HEK293 (cell line): Measurements from ENCODE around the gene RNF225.

Experiments
- KLF16 ChIP-seq: fragments of 450-650 bp; formaldehyde crosslinking; IDR thresholded peaks from 2 replicates; pipeline ENCODE4 v1.5.1; 2017; ENCODE audit warnings: missing biosample characterization, missing genetic modification characterization
- MEIS1 ChIP-seq: sonication (generic); formaldehyde crosslinking; IDR thresholded peaks from 2 replicates; pipeline ENCODE4 v1.8.1; 2022; ENCODE audit warnings: missing genetic modification reagents, mild to moderate bottlenecking, borderline replicate concordance
- MZF1 ChIP-seq: fragments of 450-650 bp; formaldehyde crosslinking; IDR thresholded peaks from 2 replicates; pipeline ENCODE4 v1.5.1; 2017; ENCODE audit warnings: missing biosample characterization, missing genetic modification characterization, borderline replicate concordance
- OVOL3 ChIP-seq: fragments of 450-650 bp; formaldehyde crosslinking; IDR thresholded peaks from 2 replicates; pipeline ENCODE4 v1.5.1; 2016; ENCODE audit warnings: missing biosample characterization, missing genetic modification characterization
- SCRT2 ChIP-seq: fragments of 450-650 bp; formaldehyde crosslinking; IDR thresholded peaks from 2 replicates; pipeline ENCODE4 v1.5.1; 2016; ENCODE audit warnings: missing biosample characterization, missing genetic modification characterization
- ZNF133 ChIP-seq: fragments of 450-650 bp; formaldehyde crosslinking; IDR thresholded peaks from 2 replicates; pipeline ENCODE4 v1.5.1; 2016; ENCODE audit warnings: missing biosample characterization, missing genetic modification characterization
- ZNF174 ChIP-seq: fragments of 450-650 bp; formaldehyde crosslinking; IDR thresholded peaks from 2 replicates; pipeline ENCODE4 v1.5.0; 2017; ENCODE audit warnings: missing biosample characterization, mild to moderate bottlenecking, missing genetic modification characterization
- ZNF19 ChIP-seq: fragments of 450-650 bp; formaldehyde crosslinking; IDR thresholded peaks from 2 replicates; pipeline ENCODE4; 2016; ENCODE audit warnings: missing biosample characterization, missing genetic modification characterization, low read depth
- ZNF214 ChIP-seq: fragments of 450-650 bp; formaldehyde crosslinking; IDR thresholded peaks from 2 replicates; pipeline ENCODE4 v1.5.1; 2017; ENCODE audit warnings: missing biosample characterization, mild to moderate bottlenecking, missing genetic modification characterization, borderline replicate concordance
- ZNF324 ChIP-seq: fragments of 450-650 bp; formaldehyde crosslinking; IDR thresholded peaks from 2 replicates; pipeline ENCODE4 v1.5.1; 2016; ENCODE audit warnings: missing biosample characterization, missing genetic modification characterization
- ZNF404 ChIP-seq: fragments of 450-650 bp; formaldehyde crosslinking; IDR thresholded peaks from 2 replicates; pipeline ENCODE4 v1.5.1; 2017; ENCODE audit warnings: missing biosample characterization, missing genetic modification characterization
- ZNF530 ChIP-seq: fragments of 450-650 bp; formaldehyde crosslinking; IDR thresholded peaks from 2 replicates; pipeline ENCODE4 v1.5.1; 2016; ENCODE audit warnings: low read depth, missing biosample characterization, missing genetic modification characterization
- ZNF548 ChIP-seq: fragments of 450-650 bp; formaldehyde crosslinking; IDR thresholded peaks from 2 replicates; pipeline ENCODE4 v1.5.1; 2016; ENCODE audit warnings: missing biosample characterization, missing genetic modification characterization
- ZNF549 ChIP-seq: fragments of 450-650 bp; IDR thresholded peaks from 2 replicates; pipeline ENCODE4 v1.5.1; 2018; ENCODE audit warnings: missing biosample characterization, missing genetic modification characterization, mild to moderate bottlenecking, inconsistent platforms, moderate library complexity
- ZNF600 ChIP-seq: fragments of 450-650 bp; formaldehyde crosslinking; IDR thresholded peaks from 2 replicates; pipeline ENCODE4 v1.5.1; 2016; ENCODE audit warnings: missing biosample characterization, missing genetic modification characterization
- ZNF623 ChIP-seq: fragments of 450-650 bp; formaldehyde crosslinking; IDR thresholded peaks from 2 replicates; pipeline ENCODE4 v1.5.1; 2016; ENCODE audit warnings: missing biosample characterization, missing genetic modification characterization
- ZNF626 ChIP-seq: fragments of 450-650 bp; sonication (Bioruptor Pico); formaldehyde crosslinking; IDR thresholded peaks from 2 replicates; pipeline ENCODE4 v1.5.1; 2018; ENCODE audit warnings: missing biosample characterization, missing genetic modification characterization, inconsistent platforms
- ZNF791 ChIP-seq: fragments of 450-650 bp; formaldehyde crosslinking; IDR thresholded peaks from 2 replicates; pipeline ENCODE4 v1.5.1; 2016; ENCODE audit warnings: missing biosample characterization, missing genetic modification characterization
- ZNF837 ChIP-seq: fragments of 450-650 bp; formaldehyde crosslinking; IDR thresholded peaks from 2 replicates; pipeline ENCODE4 v1.5.1; 2016; ENCODE audit warnings: missing biosample characterization, missing genetic modification characterization
- TF ChIP-seq, protein P1 (sequence below): fragments of 450-650 bp; formaldehyde crosslinking; IDR thresholded peaks from 2 replicates; pipeline ENCODE4 v1.5.1; 2016; ENCODE audit warnings: missing biosample characterization, missing genetic modification characterization
- TF ChIP-seq, protein P2 (sequence below): fragments of 450-650 bp; IDR thresholded peaks from 2 replicates; pipeline ENCODE4 v1.5.1; 2018; ENCODE audit warnings: missing biosample characterization, missing genetic modification characterization
- TF ChIP-seq, protein P3 (sequence below): fragments of 450-650 bp; formaldehyde crosslinking; IDR thresholded peaks from 2 replicates; pipeline ENCODE4; 2016; ENCODE audit warnings: missing biosample characterization, missing genetic modification characterization
- TF ChIP-seq, protein P4 (sequence below): fragments of 450-650 bp; formaldehyde crosslinking; IDR thresholded peaks from 2 replicates; pipeline ENCODE4 v1.5.1; 2016; ENCODE audit warnings: missing biosample characterization, missing genetic modification characterization
- TF ChIP-seq, protein P5 (sequence below): fragments of 450-650 bp; formaldehyde crosslinking; IDR thresholded peaks from 2 replicates; pipeline ENCODE4 v1.5.1; 2016; ENCODE audit warnings: missing biosample characterization, missing genetic modification characterization, borderline replicate concordance

RNF225 gene

DNA sequence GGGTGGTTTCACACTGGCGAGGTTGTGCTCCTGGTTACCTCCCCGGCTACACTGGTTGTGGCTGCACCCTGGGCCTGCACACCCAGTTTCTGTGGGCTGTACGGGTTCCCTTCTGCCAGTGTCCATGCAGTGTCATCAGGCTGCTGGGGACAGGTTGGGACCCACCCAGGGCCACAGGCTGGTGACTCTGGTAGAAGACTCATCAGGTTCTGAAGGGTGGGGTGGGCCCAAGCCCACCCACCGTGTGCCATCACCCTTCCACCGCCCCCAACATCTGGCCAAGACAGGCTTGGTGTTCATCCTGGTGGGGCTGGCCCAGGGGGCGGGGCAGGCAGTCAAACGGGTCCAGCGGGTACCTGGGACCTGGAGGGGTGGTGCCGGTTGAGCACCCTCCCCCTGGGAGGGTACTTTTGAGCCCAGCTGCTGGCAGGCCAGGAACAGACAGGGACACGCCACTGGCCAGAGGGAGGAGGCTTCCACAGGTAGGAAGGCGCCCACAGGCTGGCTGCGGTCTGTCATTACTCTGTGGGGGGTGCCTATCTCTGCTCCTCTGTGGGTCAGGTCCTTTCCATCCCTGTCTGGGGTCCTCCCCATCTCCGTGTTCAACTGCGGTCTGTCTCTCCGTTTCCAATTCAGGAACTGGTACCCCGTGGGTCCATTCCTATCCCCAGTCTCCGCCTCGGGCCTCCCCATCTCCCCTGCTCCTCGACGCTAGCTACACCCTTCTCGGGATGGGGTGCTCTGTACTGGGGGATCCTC, at the start of gene RNF225 (continued):
- TF ChIP-seq ZNF837 (tag by site-specific recombination) = no peak
- no peak for TF ChIP-seq ZNF623 (tag by site-specific recombination)
- TF ChIP-seq, protein P1, sequence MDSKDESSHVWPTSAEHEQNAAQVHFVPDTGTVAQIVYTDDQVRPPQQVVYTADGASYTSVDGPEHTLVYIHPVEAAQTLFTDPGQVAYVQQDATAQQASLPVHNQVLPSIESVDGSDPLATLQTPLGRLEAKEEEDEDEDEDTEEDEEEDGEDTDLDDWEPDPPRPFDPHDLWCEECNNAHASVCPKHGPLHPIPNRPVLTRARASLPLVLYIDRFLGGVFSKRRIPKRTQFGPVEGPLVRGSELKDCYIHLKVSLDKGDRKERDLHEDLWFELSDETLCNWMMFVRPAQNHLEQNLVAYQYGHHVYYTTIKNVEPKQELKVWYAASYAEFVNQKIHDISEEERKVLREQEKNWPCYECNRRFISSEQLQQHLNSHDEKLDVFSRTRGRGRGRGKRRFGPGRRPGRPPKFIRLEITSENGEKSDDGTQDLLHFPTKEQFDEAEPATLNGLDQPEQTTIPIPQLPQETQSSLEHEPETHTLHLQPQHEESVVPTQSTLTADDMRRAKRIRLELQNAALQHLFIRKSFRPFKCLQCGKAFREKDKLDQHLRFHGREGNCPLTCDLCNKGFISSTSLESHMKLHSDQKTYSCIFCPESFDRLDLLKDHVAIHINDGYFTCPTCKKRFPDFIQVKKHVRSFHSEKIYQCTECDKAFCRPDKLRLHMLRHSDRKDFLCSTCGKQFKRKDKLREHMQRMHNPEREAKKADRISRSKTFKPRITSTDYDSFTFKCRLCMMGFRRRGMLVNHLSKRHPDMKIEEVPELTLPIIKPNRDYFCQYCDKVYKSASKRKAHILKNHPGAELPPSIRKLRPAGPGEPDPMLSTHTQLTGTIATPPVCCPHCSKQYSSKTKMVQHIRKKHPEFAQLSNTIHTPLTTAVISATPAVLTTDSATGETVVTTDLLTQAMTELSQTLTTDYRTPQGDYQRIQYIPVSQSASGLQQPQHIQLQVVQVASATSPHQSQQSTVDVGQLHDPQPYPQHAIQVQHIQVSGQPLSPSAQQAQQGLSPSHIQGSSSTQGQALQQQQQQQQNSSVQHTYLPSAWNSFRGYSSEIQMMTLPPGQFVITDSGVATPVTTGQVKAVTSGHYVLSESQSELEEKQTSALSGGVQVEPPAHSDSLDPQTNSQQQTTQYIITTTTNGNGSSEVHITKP (tag by site-specific recombination) = peak; percentile 85
- TF ChIP-seq ZNF404 (tag by site-specific recombination) = no peak
- TF ChIP-seq ZNF324 (tag by site-specific recombination) = no peak
- TF ChIP-seq, protein P2, sequence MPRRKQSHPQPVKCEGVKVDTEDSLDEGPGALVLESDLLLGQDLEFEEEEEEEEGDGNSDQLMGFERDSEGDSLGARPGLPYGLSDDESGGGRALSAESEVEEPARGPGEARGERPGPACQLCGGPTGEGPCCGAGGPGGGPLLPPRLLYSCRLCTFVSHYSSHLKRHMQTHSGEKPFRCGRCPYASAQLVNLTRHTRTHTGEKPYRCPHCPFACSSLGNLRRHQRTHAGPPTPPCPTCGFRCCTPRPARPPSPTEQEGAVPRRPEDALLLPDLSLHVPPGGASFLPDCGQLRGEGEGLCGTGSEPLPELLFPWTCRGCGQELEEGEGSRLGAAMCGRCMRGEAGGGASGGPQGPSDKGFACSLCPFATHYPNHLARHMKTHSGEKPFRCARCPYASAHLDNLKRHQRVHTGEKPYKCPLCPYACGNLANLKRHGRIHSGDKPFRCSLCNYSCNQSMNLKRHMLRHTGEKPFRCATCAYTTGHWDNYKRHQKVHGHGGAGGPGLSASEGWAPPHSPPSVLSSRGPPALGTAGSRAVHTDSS (tag by site-specific recombination) = no peak
- no peak for TF ChIP-seq OVOL3 (tag by site-specific recombination)
- TF ChIP-seq ZNF19 = no peak
- no peak for TF ChIP-seq ZNF174 (tag by site-specific recombination)
- TF ChIP-seq ZNF626 = no peak
- no peak for TF ChIP-seq ZNF549 (tag by site-specific recombination)
- TF ChIP-seq ZNF530 (tag by site-specific recombination) = no peak
- TF ChIP-seq ZNF791 (tag by site-specific recombination) = no peak
- no peak for TF ChIP-seq ZNF548
- TF ChIP-seq MZF1 (tag by site-specific recombination) = peak; percentile 68
- TF ChIP-seq ZNF600 (tag by site-specific recombination) = no peak
- TF ChIP-seq, protein P3, sequence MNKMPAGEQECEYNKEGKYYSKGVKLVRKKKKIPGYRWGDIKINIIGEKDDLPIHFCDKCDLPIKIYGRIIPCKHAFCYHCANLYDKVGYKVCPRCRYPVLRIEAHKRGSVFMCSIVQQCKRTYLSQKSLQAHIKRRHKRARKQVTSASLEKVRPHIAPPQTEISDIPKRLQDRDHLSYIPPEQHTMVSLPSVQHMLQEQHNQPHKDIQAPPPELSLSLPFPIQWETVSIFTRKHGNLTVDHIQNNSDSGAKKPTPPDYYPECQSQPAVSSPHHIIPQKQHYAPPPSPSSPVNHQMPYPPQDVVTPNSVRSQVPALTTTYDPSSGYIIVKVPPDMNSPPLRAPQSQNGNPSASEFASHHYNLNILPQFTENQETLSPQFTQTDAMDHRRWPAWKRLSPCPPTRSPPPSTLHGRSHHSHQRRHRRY (tag by site-specific recombination) = no peak
- TF ChIP-seq, protein P4, sequence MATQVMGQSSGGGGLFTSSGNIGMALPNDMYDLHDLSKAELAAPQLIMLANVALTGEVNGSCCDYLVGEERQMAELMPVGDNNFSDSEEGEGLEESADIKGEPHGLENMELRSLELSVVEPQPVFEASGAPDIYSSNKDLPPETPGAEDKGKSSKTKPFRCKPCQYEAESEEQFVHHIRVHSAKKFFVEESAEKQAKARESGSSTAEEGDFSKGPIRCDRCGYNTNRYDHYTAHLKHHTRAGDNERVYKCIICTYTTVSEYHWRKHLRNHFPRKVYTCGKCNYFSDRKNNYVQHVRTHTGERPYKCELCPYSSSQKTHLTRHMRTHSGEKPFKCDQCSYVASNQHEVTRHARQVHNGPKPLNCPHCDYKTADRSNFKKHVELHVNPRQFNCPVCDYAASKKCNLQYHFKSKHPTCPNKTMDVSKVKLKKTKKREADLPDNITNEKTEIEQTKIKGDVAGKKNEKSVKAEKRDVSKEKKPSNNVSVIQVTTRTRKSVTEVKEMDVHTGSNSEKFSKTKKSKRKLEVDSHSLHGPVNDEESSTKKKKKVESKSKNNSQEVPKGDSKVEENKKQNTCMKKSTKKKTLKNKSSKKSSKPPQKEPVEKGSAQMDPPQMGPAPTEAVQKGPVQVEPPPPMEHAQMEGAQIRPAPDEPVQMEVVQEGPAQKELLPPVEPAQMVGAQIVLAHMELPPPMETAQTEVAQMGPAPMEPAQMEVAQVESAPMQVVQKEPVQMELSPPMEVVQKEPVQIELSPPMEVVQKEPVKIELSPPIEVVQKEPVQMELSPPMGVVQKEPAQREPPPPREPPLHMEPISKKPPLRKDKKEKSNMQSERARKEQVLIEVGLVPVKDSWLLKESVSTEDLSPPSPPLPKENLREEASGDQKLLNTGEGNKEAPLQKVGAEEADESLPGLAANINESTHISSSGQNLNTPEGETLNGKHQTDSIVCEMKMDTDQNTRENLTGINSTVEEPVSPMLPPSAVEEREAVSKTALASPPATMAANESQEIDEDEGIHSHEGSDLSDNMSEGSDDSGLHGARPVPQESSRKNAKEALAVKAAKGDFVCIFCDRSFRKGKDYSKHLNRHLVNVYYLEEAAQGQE (tag by site-specific recombination) = no peak
- TF ChIP-seq ZNF214 (tag by site-specific recombination) = no peak
- TF ChIP-seq, protein P5, sequence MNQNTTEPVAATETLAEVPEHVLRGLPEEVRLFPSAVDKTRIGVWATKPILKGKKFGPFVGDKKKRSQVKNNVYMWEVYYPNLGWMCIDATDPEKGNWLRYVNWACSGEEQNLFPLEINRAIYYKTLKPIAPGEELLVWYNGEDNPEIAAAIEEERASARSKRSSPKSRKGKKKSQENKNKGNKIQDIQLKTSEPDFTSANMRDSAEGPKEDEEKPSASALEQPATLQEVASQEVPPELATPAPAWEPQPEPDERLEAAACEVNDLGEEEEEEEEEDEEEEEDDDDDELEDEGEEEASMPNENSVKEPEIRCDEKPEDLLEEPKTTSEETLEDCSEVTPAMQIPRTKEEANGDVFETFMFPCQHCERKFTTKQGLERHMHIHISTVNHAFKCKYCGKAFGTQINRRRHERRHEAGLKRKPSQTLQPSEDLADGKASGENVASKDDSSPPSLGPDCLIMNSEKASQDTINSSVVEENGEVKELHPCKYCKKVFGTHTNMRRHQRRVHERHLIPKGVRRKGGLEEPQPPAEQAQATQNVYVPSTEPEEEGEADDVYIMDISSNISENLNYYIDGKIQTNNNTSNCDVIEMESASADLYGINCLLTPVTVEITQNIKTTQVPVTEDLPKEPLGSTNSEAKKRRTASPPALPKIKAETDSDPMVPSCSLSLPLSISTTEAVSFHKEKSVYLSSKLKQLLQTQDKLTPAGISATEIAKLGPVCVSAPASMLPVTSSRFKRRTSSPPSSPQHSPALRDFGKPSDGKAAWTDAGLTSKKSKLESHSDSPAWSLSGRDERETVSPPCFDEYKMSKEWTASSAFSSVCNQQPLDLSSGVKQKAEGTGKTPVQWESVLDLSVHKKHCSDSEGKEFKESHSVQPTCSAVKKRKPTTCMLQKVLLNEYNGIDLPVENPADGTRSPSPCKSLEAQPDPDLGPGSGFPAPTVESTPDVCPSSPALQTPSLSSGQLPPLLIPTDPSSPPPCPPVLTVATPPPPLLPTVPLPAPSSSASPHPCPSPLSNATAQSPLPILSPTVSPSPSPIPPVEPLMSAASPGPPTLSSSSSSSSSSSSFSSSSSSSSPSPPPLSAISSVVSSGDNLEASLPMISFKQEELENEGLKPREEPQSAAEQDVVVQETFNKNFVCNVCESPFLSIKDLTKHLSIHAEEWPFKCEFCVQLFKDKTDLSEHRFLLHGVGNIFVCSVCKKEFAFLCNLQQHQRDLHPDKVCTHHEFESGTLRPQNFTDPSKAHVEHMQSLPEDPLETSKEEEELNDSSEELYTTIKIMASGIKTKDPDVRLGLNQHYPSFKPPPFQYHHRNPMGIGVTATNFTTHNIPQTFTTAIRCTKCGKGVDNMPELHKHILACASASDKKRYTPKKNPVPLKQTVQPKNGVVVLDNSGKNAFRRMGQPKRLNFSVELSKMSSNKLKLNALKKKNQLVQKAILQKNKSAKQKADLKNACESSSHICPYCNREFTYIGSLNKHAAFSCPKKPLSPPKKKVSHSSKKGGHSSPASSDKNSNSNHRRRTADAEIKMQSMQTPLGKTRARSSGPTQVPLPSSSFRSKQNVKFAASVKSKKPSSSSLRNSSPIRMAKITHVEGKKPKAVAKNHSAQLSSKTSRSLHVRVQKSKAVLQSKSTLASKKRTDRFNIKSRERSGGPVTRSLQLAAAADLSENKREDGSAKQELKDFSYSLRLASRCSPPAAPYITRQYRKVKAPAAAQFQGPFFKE (tag by site-specific recombination) = no peak
- TF ChIP-seq KLF16 (tag by site-specific recombination) = no peak; the same call in 1 of the 2 replicates
- no peak for TF ChIP-seq MEIS1
- TF ChIP-seq ZNF133 = no peak
- TF ChIP-seq SCRT2 (tag by site-specific recombination) = peak; percentile 54
